CD4-positive, alpha-beta T cell (primary cell): Measurements from ENCODE around the gene AHCYL2. TPM values are rescaled to one million over a fixed set of nuclear protein-coding genes. Genes with fewer than 3 reads are reported as not detected.

ENCODE experiments used
- ATAC-seq: fragments of 200-7000 bp; cut with Tn5 transposase; one replicate; pipeline ENCODE4 v1.10.0; 2022; ENCODE audit warnings: mild to moderate bottlenecking; ENCODE audit not compliant: poor library complexity
- CTCF ChIA-PET: fragments of 350-600 bp; sonication (Branson Sonifier 250); formaldehyde crosslinking; loops from one replicate; lab custom pipeline; 2021; ENCODE audit warnings: antibody characterized with exemption, inconsistent platforms; lab: Charles Lee
- POLR2A ChIA-PET: fragments of 350-600 bp; sonication (Branson Sonifier 250); formaldehyde crosslinking; loops from one replicate; lab custom pipeline; 2021; ENCODE audit warnings: antibody characterized with exemption, inconsistent platforms; lab: Charles Lee
- DNase-seq, 14 experiments: peaks; one replicate each; pipeline ENCODE4 v3.0.0-alpha.2; 2013 to 2020; ENCODE audit warnings: mixed read lengths in 2 of 14
- H3K27ac ChIP-seq, 2 donors: one replicate each; pipeline versions ENCODE4 v1.5.1 to v1.7.0; 2013; ENCODE audit warnings: low read length in 2 of 2, low read depth in 1 of 2, mild to moderate bottlenecking in 1 of 2
- H3K27me3 ChIP-seq, 2 experiments: 1 replicate in 1 of 2; 2 replicates in 1 of 2; pipeline versions ENCODE4 v1.6.1 to v1.7.0; 2013; ENCODE audit warnings: low read length in 2 of 2, control low read depth in 1 of 2, mild to moderate bottlenecking in 1 of 2, moderate library complexity in 1 of 2; ENCODE audit not compliant: insufficient read depth in 2 of 2, control insufficient read depth in 1 of 2
- H3K36me3 ChIP-seq: one replicate; pipeline ENCODE4 v1.6.1; 2013; ENCODE audit warnings: low read length, control low read depth; ENCODE audit not compliant: insufficient read depth
- H3K4me1 ChIP-seq: one replicate; pipeline ENCODE4 v1.6.1; 2013; ENCODE audit warnings: low read length, control low read depth; ENCODE audit not compliant: insufficient read depth
- H3K4me3 ChIP-seq: one replicate; pipeline ENCODE4 v1.5.1; 2013; ENCODE audit warnings: mild to moderate bottlenecking, low read length, moderate library complexity
- H3K9me3 ChIP-seq, 2 experiments: 1 replicate in 1 of 2; 2 replicates in 1 of 2; pipeline versions ENCODE4 v1.6.1 to v1.7.0; 2013; ENCODE audit warnings: low read length in 2 of 2, mild to moderate bottlenecking in 2 of 2, control low read depth in 1 of 2, moderate library complexity in 1 of 2; ENCODE audit not compliant: control insufficient read depth in 1 of 2, insufficient read depth in 1 of 2
- H3K27ac Mint-ChIP-seq: one replicate; pipeline ENCODE4 v1.8.0; 2020; ENCODE audit warnings: mixed read lengths
- H3K27me3 Mint-ChIP-seq: one replicate; pipeline ENCODE4 v1.8.0; 2021; ENCODE audit warnings: mixed read lengths
- H3K36me3 Mint-ChIP-seq: one replicate; pipeline ENCODE4 v1.8.0; 2021; ENCODE audit warnings: low read depth, mixed read lengths
- H3K4me1 Mint-ChIP-seq: one replicate; pipeline ENCODE4 v1.8.0; 2021; ENCODE audit warnings: low read depth, mixed read lengths
- H3K4me3 Mint-ChIP-seq: one replicate; pipeline ENCODE4 v1.8.0; 2020; ENCODE audit warnings: mild to moderate bottlenecking, mixed read lengths
- H3K9me3 Mint-ChIP-seq: one replicate; pipeline ENCODE4 v1.8.0; 2020; ENCODE audit warnings: mixed read lengths
- intact Hi-C, 2 experiments: fragments of 100-400 bp; cut with DNase I in 1 of 2; cut with micrococcal nuclease in 1 of 2; formaldehyde crosslinking; loops; one replicate each; pipeline versions ENCODE4 v1.15.1 to v1.9.0; 2023 to 2025; cut with DNase I, micrococcal nuclease
- total RNA-seq, 174 experiments: library from RNA in 2 of 174; stranded (reverse) in 2 of 174; gene quantifications; one replicate each; pipeline ENCODE4 v1.2.3 and lab custom pipeline; 2021 to 2026
- TF ChIP-seq, protein P1 (sequence below): fragments of 200-600 bp; IDR thresholded peaks from one replicate; pipeline ENCODE4 v1.8.0; 2022; ENCODE audit warnings: antibody characterized with exemption, mild to moderate bottlenecking

AHCYL2 gene
- total RNA-seq, 2 experiments from 2014 or later, result 5.8 to 6.0 TPM

- intact Hi-C loops, result no loop called here
- no peak overlapping the region for H3K27ac Mint-ChIP-seq
- H3K27ac ChIP-seq, result no peak overlapping the region
- CTCF ChIA-PET, result interaction anchor here (0.7 to 1.9 kb wide), 4 partner anchors 13 to 787 kb away, joined by 3 to 7 read pairs (median 4); no protein-coding TSS in a partner anchor
- no peak for DNase-seq
- H3K9me3 ChIP-seq, result no peaks in the 10 kb centered on the region
- H3K36me3 Mint-ChIP-seq, result peaks cover 14% of the 10 kb centered on the region
- H3K9me3 Mint-ChIP-seq, result no peaks in the 10 kb centered on the region
- POLR2A ChIA-PET, result no interaction called here
- H3K4me1 Mint-ChIP-seq, result no peaks in the 10 kb centered on the region
- H3K36me3 ChIP-seq, result no peaks in the 10 kb centered on the region
- H3K4me3 ChIP-seq, result no peak overlapping the region
- no peaks in the 10 kb centered on the region for H3K27me3 ChIP-seq
- H3K4me3 Mint-ChIP-seq, result no peak overlapping the region
- ATAC-seq, result no peak
- TF ChIP-seq, protein P1, sequence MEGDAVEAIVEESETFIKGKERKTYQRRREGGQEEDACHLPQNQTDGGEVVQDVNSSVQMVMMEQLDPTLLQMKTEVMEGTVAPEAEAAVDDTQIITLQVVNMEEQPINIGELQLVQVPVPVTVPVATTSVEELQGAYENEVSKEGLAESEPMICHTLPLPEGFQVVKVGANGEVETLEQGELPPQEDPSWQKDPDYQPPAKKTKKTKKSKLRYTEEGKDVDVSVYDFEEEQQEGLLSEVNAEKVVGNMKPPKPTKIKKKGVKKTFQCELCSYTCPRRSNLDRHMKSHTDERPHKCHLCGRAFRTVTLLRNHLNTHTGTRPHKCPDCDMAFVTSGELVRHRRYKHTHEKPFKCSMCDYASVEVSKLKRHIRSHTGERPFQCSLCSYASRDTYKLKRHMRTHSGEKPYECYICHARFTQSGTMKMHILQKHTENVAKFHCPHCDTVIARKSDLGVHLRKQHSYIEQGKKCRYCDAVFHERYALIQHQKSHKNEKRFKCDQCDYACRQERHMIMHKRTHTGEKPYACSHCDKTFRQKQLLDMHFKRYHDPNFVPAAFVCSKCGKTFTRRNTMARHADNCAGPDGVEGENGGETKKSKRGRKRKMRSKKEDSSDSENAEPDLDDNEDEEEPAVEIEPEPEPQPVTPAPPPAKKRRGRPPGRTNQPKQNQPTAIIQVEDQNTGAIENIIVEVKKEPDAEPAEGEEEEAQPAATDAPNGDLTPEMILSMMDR, result no peak
- H3K4me1 ChIP-seq, result no peaks in the 10 kb centered on the region
- no peaks in the 10 kb centered on the region for H3K27me3 Mint-ChIP-seq
These were observed 60.3 kb downstream of the AHCYL2 start for GRCh38 chr7:129285111-129285510.

- no peaks in the 10 kb centered on the region for H3K4me1 ChIP-seq
- intact Hi-C loops, result no loop called here
- H3K27me3 ChIP-seq, result no peaks in the 10 kb centered on the region
- H3K4me3 ChIP-seq, result no peak overlapping the region
- no peak overlapping the region for H3K27ac ChIP-seq
- DNase-seq (no peak), ATAC-seq (no peak)
- Mint-ChIP-seq H3K27me3 (no peaks in the 10 kb centered on the region), H3K4me1 (peaks cover 1% of the 10 kb centered on the region), H3K36me3 (peaks cover 1% of the 10 kb centered on the region), H3K9me3 (no peaks in the 10 kb centered on the region), H3K4me3 (no peak overlapping the region), H3K27ac (no peak overlapping the region)
- no peaks in the 10 kb centered on the region for H3K9me3 ChIP-seq
- ChIA-PET POLR2A (no interaction called here), CTCF (interaction anchor here (2.0 kb wide), 1 partner anchor 74 kb away, joined by 6 read pairs; no protein-coding TSS in a partner anchor)
- no peaks in the 10 kb centered on the region for H3K36me3 ChIP-seq
- TF ChIP-seq, protein P1, result no peak
These were observed 68.0 kb downstream of the AHCYL2 start for GRCh38 chr7:129292861-129293260.

DNA sequence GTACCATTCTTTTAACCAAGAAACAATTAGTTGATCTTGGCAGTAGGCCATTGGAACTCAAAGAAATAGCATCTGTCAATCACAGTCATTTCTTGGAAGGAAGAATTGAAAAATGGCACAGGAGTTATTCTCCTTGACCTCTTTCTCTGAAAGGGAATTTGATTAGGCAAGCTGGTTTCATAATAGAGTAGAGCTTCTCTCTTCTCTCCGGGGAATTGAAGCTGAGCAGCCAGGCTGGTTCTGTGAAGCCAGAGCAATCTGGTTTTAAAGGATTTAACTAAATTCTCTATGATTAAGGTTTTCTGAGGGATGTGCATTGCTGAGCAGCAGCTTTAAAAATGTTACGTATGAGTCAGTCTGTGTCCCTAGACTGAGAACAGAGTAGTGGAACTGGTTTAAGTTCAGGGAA is 70.2 kb downstream of the AHCYL2 start:
- TF ChIP-seq, protein P1, result no peak
- H3K9me3 ChIP-seq, result no peaks in the 10 kb centered on the region
- H3K4me3 Mint-ChIP-seq, result no peak overlapping the region
- no peak overlapping the region for H3K27ac ChIP-seq
- intact Hi-C loops, result no loop called here
- no peaks in the 10 kb centered on the region for H3K27me3 Mint-ChIP-seq
- no peaks in the 10 kb centered on the region for H3K9me3 Mint-ChIP-seq
- H3K27ac Mint-ChIP-seq, result no peak overlapping the region
- H3K36me3 Mint-ChIP-seq, result no peaks in the 10 kb centered on the region
- no peaks in the 10 kb centered on the region for H3K4me1 ChIP-seq
- ChIA-PET POLR2A (interaction anchor here (1.3 kb wide), 1 partner anchor 76 kb away, joined by 3 read pairs; no protein-coding TSS in a partner anchor), CTCF (interaction anchor here (5.0 kb wide), 1 partner anchor 76 kb away, joined by 33 read pairs; no protein-coding TSS in a partner anchor)
- H3K4me3 ChIP-seq, result no peak overlapping the region
- DNase-seq (no peak), ATAC-seq (no peak)
- H3K27me3 ChIP-seq, result no peaks in the 10 kb centered on the region
- peaks cover 8% of the 10 kb centered on the region for H3K4me1 Mint-ChIP-seq
- H3K36me3 ChIP-seq, result no peaks in the 10 kb centered on the region
